ENCODE results near the gene CYP3A7.
"Not testable (repeated sequence)": the region's sequence is repeated elsewhere in the genome, so short reads cannot be mapped to it uniquely, and the experiment has no call there.

CYP3A7 gene

DNA sequence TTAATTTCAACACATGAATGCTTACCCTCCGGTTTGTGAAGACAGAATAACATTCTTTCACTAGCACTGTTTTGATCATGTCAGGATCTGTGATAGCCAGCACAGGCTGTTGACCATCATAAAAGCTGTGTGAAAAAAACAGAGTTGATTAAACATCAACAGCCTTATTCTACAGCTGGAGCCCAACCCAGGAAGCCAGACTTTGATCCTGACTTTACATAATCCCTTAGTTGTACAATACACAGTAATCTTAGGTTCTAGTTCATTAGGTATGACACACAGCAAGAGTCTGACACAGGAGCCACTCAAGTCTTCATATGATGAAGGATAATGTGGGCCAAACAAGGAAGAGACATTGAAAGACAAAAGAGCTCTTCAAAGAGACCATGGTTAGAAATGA is 37.6 kb upstream of the CYP3A7 start:
- H3K27ac ChIP-seq: no peak overlapping the region
- H3K4me3 ChIP-seq: no peak overlapping the region
- DNase-seq (ENCODE audit: low spot score): no peak
- TF ChIP-seq, protein P1, sequence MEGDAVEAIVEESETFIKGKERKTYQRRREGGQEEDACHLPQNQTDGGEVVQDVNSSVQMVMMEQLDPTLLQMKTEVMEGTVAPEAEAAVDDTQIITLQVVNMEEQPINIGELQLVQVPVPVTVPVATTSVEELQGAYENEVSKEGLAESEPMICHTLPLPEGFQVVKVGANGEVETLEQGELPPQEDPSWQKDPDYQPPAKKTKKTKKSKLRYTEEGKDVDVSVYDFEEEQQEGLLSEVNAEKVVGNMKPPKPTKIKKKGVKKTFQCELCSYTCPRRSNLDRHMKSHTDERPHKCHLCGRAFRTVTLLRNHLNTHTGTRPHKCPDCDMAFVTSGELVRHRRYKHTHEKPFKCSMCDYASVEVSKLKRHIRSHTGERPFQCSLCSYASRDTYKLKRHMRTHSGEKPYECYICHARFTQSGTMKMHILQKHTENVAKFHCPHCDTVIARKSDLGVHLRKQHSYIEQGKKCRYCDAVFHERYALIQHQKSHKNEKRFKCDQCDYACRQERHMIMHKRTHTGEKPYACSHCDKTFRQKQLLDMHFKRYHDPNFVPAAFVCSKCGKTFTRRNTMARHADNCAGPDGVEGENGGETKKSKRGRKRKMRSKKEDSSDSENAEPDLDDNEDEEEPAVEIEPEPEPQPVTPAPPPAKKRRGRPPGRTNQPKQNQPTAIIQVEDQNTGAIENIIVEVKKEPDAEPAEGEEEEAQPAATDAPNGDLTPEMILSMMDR (IDR thresholded peaks at IDR 0.05): no peak

DNA sequence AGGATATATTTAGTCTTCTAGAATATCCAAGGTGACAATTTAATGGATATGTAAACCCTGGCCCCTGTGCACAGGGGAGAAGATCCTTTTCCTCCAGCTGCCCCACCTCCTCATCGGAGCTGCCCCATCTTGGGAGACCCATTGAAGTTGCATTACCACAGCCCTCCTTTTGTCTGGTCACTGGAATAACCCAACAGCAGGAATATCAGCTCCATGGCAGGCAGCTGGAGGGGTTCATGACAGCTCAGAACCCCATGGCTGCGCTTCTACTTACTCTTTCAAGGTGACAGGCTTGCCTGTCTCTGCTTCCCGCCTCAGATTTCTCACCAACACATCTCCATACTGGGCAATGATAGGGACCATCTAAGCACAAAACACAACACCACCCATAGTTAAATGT is 34.5 kb upstream of the CYP3A7 start:
- not testable (repeated sequence) for H3K27ac ChIP-seq; H3K4me3 ChIP-seq; DNase-seq (ENCODE audit: low spot score)

DNA sequence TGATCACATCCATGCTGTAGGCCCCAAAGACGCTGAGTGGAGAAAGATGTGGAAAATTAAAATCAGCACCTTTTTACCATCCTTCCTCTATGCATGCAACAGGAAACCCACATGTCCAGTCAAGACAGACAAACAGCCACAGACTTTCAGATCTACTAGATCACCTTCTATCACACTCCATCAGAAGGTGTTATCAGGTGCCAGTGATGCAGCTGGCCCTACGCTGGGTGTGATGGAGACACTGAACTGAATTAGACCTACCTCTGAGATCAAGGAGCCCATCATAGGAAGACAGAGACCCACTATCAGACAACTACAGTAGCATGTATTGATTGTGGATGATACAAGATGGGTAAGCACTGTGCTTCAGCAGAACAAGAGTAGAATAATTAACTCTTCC is 33.5 kb upstream of the CYP3A7 start:
- Histone ChIP-seq H3K27ac (no peak overlapping the region), H3K4me3 (no peak overlapping the region)
- DNase-seq (ENCODE audit: low spot score): no peak
- TF ChIP-seq, protein P1 (IDR thresholded peaks at IDR 0.05): no peak

DNA sequence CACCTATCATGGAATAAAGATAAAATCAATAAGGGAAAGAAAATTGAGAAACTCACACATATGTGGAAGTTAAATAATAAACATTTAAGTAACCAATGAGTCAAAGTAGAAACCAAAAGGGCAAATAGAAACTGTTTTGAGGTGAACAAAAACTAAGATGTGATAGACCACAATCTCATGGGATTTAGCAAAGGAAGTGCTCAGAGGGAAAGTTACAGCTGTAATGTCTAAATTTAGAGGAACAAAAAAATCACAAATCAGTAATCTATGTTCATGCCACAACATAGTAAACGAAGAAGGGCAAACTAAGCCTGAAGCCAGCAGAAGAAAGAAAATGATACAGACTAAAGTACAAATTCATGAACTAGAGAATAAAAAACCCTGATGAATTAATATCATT is 32.7 kb upstream of the CYP3A7 start:
- no peak for DNase-seq (ENCODE audit: low spot score)
- TF ChIP-seq, protein P1 (IDR thresholded peaks at IDR 0.05): no peak
- no peak overlapping the region for H3K27ac ChIP-seq
- H3K4me3 ChIP-seq: no peak overlapping the region

DNA sequence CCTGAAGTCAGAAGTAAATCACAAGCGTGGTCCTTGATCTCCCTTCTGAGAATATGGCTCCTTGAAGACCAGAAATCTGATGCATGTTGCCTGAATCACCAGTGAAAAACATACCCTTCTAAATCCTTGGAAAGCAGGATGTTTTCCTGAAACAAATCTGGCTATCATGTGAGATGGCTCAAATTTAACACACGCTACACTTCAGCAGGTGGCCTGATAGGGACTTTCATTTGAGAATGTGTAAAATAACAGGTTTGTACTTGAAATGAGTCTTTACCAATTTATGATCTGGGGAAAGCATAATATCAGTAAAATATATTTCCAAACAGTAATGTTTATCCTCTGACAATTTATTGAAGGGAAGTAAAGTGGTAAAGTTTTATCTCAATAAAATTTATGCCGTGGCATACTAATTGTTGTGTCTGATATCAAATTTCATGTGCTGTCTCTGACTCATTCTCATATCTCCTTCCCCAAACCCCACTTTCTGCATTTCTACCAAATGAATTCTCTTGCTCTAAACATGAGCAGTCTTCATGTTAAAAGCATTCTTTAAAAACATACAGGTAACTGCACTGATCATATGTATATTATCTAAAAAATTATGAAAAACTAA is 31.6 kb upstream of the CYP3A7 start:
- Histone ChIP-seq H3K4me3 (no peak overlapping the region), H3K27ac (no peak overlapping the region)
- TF ChIP-seq, protein P1 (IDR thresholded peaks at IDR 0.05): no peak
- DNase-seq (ENCODE audit: low spot score): no peak

DNA sequence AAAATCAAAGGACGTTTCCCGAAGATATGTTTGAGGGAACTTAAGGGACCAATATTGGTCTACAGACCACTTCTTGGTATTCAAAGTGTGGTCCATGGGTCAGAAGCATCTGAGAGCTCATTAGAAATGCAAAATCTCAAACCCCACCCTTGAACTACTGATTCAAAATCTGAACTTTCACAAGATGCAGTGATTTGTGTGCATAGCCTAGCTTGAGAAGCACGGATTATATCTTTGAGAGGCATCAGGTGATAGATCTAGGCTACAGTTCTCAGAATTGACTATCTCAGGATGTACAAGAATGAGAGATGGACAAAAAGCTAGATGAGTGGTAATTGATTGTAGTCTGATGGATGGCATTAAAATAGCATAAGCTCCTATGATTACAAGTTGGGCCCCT is 29.5 kb upstream of the CYP3A7 start:
- TF ChIP-seq, protein P1 (IDR thresholded peaks at IDR 0.05): no peak
- DNase-seq (ENCODE audit: low spot score): no peak
- H3K4me3 ChIP-seq: no peak overlapping the region
- H3K27ac ChIP-seq: no peak overlapping the region

DNA sequence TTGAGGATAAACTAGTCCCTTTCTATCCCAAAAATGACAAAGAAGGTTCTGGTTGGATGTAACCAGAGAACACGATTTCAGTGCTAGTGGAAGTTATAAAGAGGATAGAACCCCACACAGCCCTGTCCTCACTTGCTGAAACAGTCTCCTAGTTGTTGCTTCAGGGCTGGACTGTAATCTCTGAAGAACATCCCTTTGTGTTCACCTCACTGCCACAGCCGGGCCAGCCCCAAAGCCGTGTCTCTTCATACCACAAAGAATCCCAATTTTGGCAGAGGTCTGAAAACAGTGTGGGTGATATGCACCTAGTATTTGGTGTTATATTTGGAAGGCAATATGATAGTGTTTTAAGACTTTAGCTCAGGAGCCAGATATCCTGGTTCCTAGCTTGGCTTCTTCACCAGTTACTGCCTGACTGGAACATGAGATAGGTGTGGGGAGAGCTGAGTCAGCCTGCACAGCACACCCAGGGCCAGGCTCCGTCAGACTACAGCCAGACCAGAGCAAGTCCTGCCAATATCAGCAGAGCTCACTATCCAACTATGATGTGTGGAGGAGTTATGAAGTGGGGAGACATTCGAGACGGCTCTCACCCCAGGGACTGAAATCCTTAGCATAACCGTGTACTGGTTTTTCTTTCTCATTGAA is 27.8 kb upstream of the CYP3A7 start:
- TF ChIP-seq, protein P1 (IDR thresholded peaks at IDR 0.05): no peak
- H3K27ac ChIP-seq: no peak overlapping the region
- DNase-seq (ENCODE audit: low spot score): no peak
- H3K4me3 ChIP-seq: no peak overlapping the region

Measured in coronary artery (tissue), 2 donors.